H9 (cell line): ENCODE results near the gene RBM33. TPM values are rescaled to one million over a fixed set of nuclear protein-coding genes. Genes with fewer than 3 reads are reported as not detected.

Experiments
- DNase-seq: peaks from one replicate; pipeline ENCODE4 v3.0.0-alpha.2; 2017
- H2AFZ ChIP-seq: one replicate; pipeline ENCODE4 v1.6.1; 2013; ENCODE audit warnings: mild to moderate bottlenecking, low read length, control low read depth, moderate library complexity
- H2AK5ac ChIP-seq: 2 replicates; pipeline ENCODE4 v1.6.1; 2013; ENCODE audit warnings: low read length, control low read depth, mixed read lengths; ENCODE audit not compliant: insufficient read length
- H2BK120ac ChIP-seq: one replicate; pipeline ENCODE4 v1.6.1; 2013; ENCODE audit warnings: low read depth, mild to moderate bottlenecking, low read length, control low read depth, inconsistent platforms; ENCODE audit not compliant: poor library complexity, severe bottlenecking
- H2BK12ac ChIP-seq: 2 replicates; pipeline ENCODE4 v1.6.1; 2013; ENCODE audit warnings: low read length, control low read depth, mixed read lengths, low read depth; ENCODE audit not compliant: insufficient read length
- H2BK15ac ChIP-seq: 2 replicates; pipeline ENCODE4 v1.6.1; 2013; ENCODE audit warnings: low read depth, low read length, control low read depth
- H2BK20ac ChIP-seq: one replicate; pipeline ENCODE4 v1.6.1; 2013; ENCODE audit warnings: low read depth, mild to moderate bottlenecking, low read length, control low read depth, inconsistent platforms; ENCODE audit not compliant: poor library complexity, severe bottlenecking
- H2BK5ac ChIP-seq: 2 replicates; pipeline ENCODE4 v1.6.1; 2013; ENCODE audit warnings: low read length, control low read depth, mixed read lengths; ENCODE audit not compliant: insufficient read length
- H3K14ac ChIP-seq: 2 replicates; pipeline ENCODE4 v1.6.1; 2013; ENCODE audit warnings: low read length, control low read depth; ENCODE audit not compliant: insufficient read depth
- H3K18ac ChIP-seq: 2 replicates; pipeline ENCODE4 v1.6.1; 2013; ENCODE audit warnings: low read depth, mild to moderate bottlenecking, mixed read lengths, low read length, control low read depth; ENCODE audit not compliant: insufficient read length
- H3K23ac ChIP-seq: 2 replicates; pipeline ENCODE4 v1.6.1; 2013; ENCODE audit warnings: low read length, control low read depth, mixed read lengths, low read depth; ENCODE audit not compliant: insufficient read length
- H3K23me2 ChIP-seq: 2 replicates; pipeline ENCODE4 v1.6.1; 2013; ENCODE audit warnings: low read depth, mild to moderate bottlenecking, mixed read lengths, low read length, control low read depth; ENCODE audit not compliant: insufficient read length, poor library complexity, severe bottlenecking
- H3K27ac ChIP-seq: 2 replicates; pipeline ENCODE4 v1.5.1; 2013; ENCODE audit warnings: low read length, control low read depth, mixed read lengths, low read depth; ENCODE audit not compliant: insufficient read length
- H3K27me3 ChIP-seq: 2 replicates; pipeline ENCODE4 v1.6.1; 2013; ENCODE audit warnings: low read length, control low read depth, inconsistent platforms; ENCODE audit not compliant: insufficient read depth
- H3K4ac ChIP-seq: 2 replicates; pipeline ENCODE4 v1.6.1; 2013; ENCODE audit warnings: low read depth, mild to moderate bottlenecking, control low read depth, inconsistent platforms, low read length, moderate library complexity
- H3K4me1 ChIP-seq: 2 replicates; pipeline ENCODE4 v1.6.1; 2013; ENCODE audit warnings: low read length, control low read depth, inconsistent platforms; ENCODE audit not compliant: insufficient read depth
- H3K4me2 ChIP-seq: 2 replicates; pipeline ENCODE4 v1.6.1; 2013; ENCODE audit warnings: low read length, control low read depth, mixed read lengths; ENCODE audit not compliant: insufficient read length, insufficient read depth
- H3K56ac ChIP-seq: 2 replicates; pipeline ENCODE4 v1.6.1; 2013; ENCODE audit warnings: low read depth, mild to moderate bottlenecking, mixed read lengths, low read length, control low read depth; ENCODE audit not compliant: insufficient read length
- H3K79me1 ChIP-seq: 2 replicates; pipeline ENCODE4 v1.6.1; 2013; ENCODE audit warnings: low read depth, mild to moderate bottlenecking, moderate library complexity, low read length, control low read depth, inconsistent platforms; ENCODE audit not compliant: insufficient read depth, poor library complexity, severe bottlenecking
- H3K79me2 ChIP-seq: 2 replicates; pipeline ENCODE4 v1.6.1; 2013; ENCODE audit warnings: low read length, control low read depth, inconsistent platforms; ENCODE audit not compliant: insufficient read depth
- H3K9ac ChIP-seq: 2 replicates; pipeline ENCODE4 v1.6.1; 2013; ENCODE audit warnings: low read length, control low read depth, mixed read lengths; ENCODE audit not compliant: insufficient read length; ENCODE audit errors: extremely low read depth
- H3K9me3 ChIP-seq: one replicate; pipeline ENCODE4 v1.6.1; 2013; ENCODE audit warnings: low read depth, low read length, inconsistent platforms; ENCODE audit not compliant: control insufficient read depth
- H3T11ph ChIP-seq: one replicate; pipeline ENCODE4 v1.6.1; 2013; ENCODE audit warnings: mild to moderate bottlenecking, low read length, control low read depth, inconsistent platforms
- H4K20me1 ChIP-seq: one replicate; pipeline ENCODE4 v1.6.1; 2013; ENCODE audit not compliant: control insufficient read depth, insufficient read length, insufficient read depth
- H4K5ac ChIP-seq: 2 replicates; pipeline ENCODE4 v1.6.1; 2013; ENCODE audit warnings: low read depth, mild to moderate bottlenecking, mixed read lengths, low read length, control low read depth; ENCODE audit not compliant: insufficient read length
- H4K8ac ChIP-seq: replicated peaks from 2 replicates; pipeline ENCODE4 v1.6.1; 2013; ENCODE audit warnings: low read length, control low read depth, mixed read lengths, low read depth; ENCODE audit not compliant: insufficient read length
- H4K91ac ChIP-seq: 2 replicates; pipeline ENCODE4 v1.6.1; 2013; ENCODE audit warnings: low read depth, mild to moderate bottlenecking, moderate library complexity, mixed read lengths, low read length, control low read depth; ENCODE audit not compliant: insufficient read length
- H3K27ac Mint-ChIP-seq, 3 experiments: 2 replicates in 2 of 3; 3 replicates in 1 of 3; pipeline ENCODE4 v1.8.0; 2020 to 2021; ENCODE audit warnings: mixed read lengths in 3 of 3, mild to moderate bottlenecking in 1 of 3, moderate library complexity in 1 of 3
- H3K27me3 Mint-ChIP-seq: 2 replicates; pipeline ENCODE4 v1.8.0; 2021; ENCODE audit warnings: low read depth, mild to moderate bottlenecking, moderate library complexity, mixed read lengths
- H3K36me3 Mint-ChIP-seq, 3 experiments: 2 replicates in 2 of 3; 3 replicates in 1 of 3; pipeline ENCODE4 v1.8.0; 2020 to 2021; ENCODE audit warnings: low read depth in 3 of 3, mixed read lengths in 3 of 3; ENCODE audit not compliant: insufficient read depth in 1 of 3
- H3K4me1 Mint-ChIP-seq, 2 experiments: 2 replicates each; pipeline ENCODE4 v1.8.0; 2020; ENCODE audit warnings: mixed read lengths in 2 of 2
- H3K4me3 Mint-ChIP-seq, 2 experiments: 2 replicates in 1 of 2; 3 replicates in 1 of 2; pipeline ENCODE4 v1.8.0; 2020 to 2021; ENCODE audit warnings: mild to moderate bottlenecking in 2 of 2, mixed read lengths in 2 of 2, moderate library complexity in 1 of 2
- H3K9me3 Mint-ChIP-seq, 2 experiments: 2 replicates in 1 of 2; 3 replicates in 1 of 2; pipeline ENCODE4 v1.8.0; 2020; ENCODE audit warnings: mild to moderate bottlenecking in 2 of 2, mixed read lengths in 2 of 2, moderate library complexity in 1 of 2
- CTCF ChIP-seq: fragments of 200-600 bp; sonication (generic); conservative IDR thresholded peaks from 3 replicates; pipeline ENCODE4 v1.8.0; 2021; ENCODE audit warnings: antibody characterized with exemption, mild to moderate bottlenecking
- WGBS: extraction: QIAGEN DNeasy Blood & Tissue Kit; methylation state at CpG from one replicate; pipeline ENCODE4 v1.1.7; 2013; ENCODE audit warnings: missing lambda C conversion rate, low lambda C conversion rate, mixed read lengths; ENCODE audit not compliant: insufficient read length; ENCODE audit errors: extremely low coverage; 5-methylcytosine and 5-hydroxymethylcytosine counted together
- total RNA-seq: library from RNA; stranded (reverse); gene quantifications from 2 replicates; pipeline ENCODE4 v1.2.1, GENCODE V29; 2021

RBM33 gene
- total RNA-seq, 1 experiment from 2014 or later, result 71.3 TPM

GRCh38 chr7:155728116-155728515 lies 83.7 kb downstream of the RBM33 start:
- no peak overlapping the region for H3K9ac ChIP-seq
- H3K9me3 ChIP-seq, result no peaks in the 10 kb centered on the region
- no peaks in the 10 kb centered on the region for H4K20me1 ChIP-seq
- no peak overlapping the region for H3K18ac ChIP-seq
- no peak overlapping the region for H3T11ph ChIP-seq
- Mint-ChIP-seq H3K4me3 (no peak overlapping the region), H3K9me3 (no peaks in the 10 kb centered on the region), H3K27ac (no peak overlapping the region), H3K36me3 (peaks cover 1 to 12% (median 12%) of the 10 kb centered on the region in 3 experiments; a peak in 5 of 7 replicates), H3K27me3 (no peaks in the 10 kb centered on the region), H3K4me1 (peaks cover 0 to 5% of the 10 kb centered on the region in 2 experiments; a peak in 2 of 4 replicates)
- H2BK15ac ChIP-seq, result no peak overlapping the region
- no peak for TF ChIP-seq CTCF
- no peak overlapping the region for H2AK5ac ChIP-seq
- H3K4ac ChIP-seq, result no peak overlapping the region
- H3K23me2 ChIP-seq, result no peaks in the 10 kb centered on the region
- no CpG with 5 or more reads among the region's 6 CpGs for WGBS
- no peak overlapping the region for H3K27ac ChIP-seq
- H3K23ac ChIP-seq, result no peak overlapping the region
- H4K5ac ChIP-seq, result no peak overlapping the region
- no peaks in the 10 kb centered on the region for H3K27me3 ChIP-seq
- H3K79me1 ChIP-seq, result peaks cover 4% of the 10 kb centered on the region
- no peak overlapping the region for H3K14ac ChIP-seq
- no peak overlapping the region for H4K8ac ChIP-seq
- no peak overlapping the region for H2BK5ac ChIP-seq
- H2BK20ac ChIP-seq, result no peak overlapping the region
- no peak overlapping the region for H2BK12ac ChIP-seq
- H2AFZ ChIP-seq, result no peak overlapping the region
- DNase-seq, result no peak
- no peak overlapping the region for H4K91ac ChIP-seq
- no peaks in the 10 kb centered on the region for H3K4me1 ChIP-seq
- H3K56ac ChIP-seq, result no peak overlapping the region
- no peak overlapping the region for H3K4me2 ChIP-seq
- no peaks in the 10 kb centered on the region for H3K79me2 ChIP-seq
- no peak overlapping the region for H2BK120ac ChIP-seq
